Keratinocyte (primary cell): ENCODE measurements around the gene NEB. TPM values are rescaled to one million over a fixed set of nuclear protein-coding genes. Genes with fewer than 3 reads are reported as not detected.

Experiments used
- DNase-seq: peaks from one replicate; pipeline ENCODE4 v3.0.0-alpha.2; 2011; ENCODE audit warnings: low read depth, missing footprints, low spot score
- FAIRE-seq: peaks from 2 replicates; lab custom pipeline; 2011; peaks lifted over from hg19 to GRCh38; lab: Jason Lieb, UNC
- H2AFZ ChIP-seq: 2 replicates; pipeline ENCODE4 v1.6.0; 2012; ENCODE audit warnings: low read length, control low read depth, inconsistent platforms; ENCODE audit not compliant: control insufficient read depth
- H3K27ac ChIP-seq: 2 replicates; pipeline ENCODE4 v1.5.1; 2011; ENCODE audit warnings: low read length; ENCODE audit not compliant: control insufficient read depth, insufficient read depth
- H3K27me3 ChIP-seq: 3 replicates; pipeline ENCODE4 v1.6.0; 2011; ENCODE audit warnings: low read length; ENCODE audit not compliant: control insufficient read depth, insufficient read depth; ENCODE audit errors: extremely low read depth
- H3K36me3 ChIP-seq, 2 experiments: 2 replicates in 1 of 2; 3 replicates in 1 of 2; pipeline ENCODE4 v1.5.1; 2011; ENCODE audit warnings: low read length in 2 of 2, mild to moderate bottlenecking in 1 of 2; ENCODE audit not compliant: control insufficient read depth in 2 of 2, insufficient read depth in 2 of 2; ENCODE audit errors: extremely low read depth in 1 of 2
- H3K4me1 ChIP-seq: 3 replicates; pipeline ENCODE4 v1.5.1; 2011; ENCODE audit warnings: low read length; ENCODE audit not compliant: control insufficient read depth, insufficient read depth; ENCODE audit errors: extremely low read depth
- H3K4me2 ChIP-seq: 3 replicates; pipeline ENCODE4 v1.6.0; 2011; ENCODE audit warnings: low read depth, low read length; ENCODE audit not compliant: control insufficient read depth, insufficient read depth; ENCODE audit errors: extremely low read depth
- H3K4me3 ChIP-seq, 3 experiments: fragments of 200-600 bp in 1 of 3; sonication (generic) in 1 of 3; 2 replicates in 2 of 3; 3 replicates in 1 of 3; pipeline ENCODE4 v1.5.1; 2011 to 2016; ENCODE audit warnings: low read length in 3 of 3, mild to moderate bottlenecking in 3 of 3, control low read depth in 2 of 3, inconsistent platforms in 1 of 3, low read depth in 1 of 3, mixed read lengths in 1 of 3, mixed run types in 1 of 3, moderate library complexity in 1 of 3; ENCODE audit not compliant: control insufficient read depth in 2 of 3, insufficient read depth in 2 of 3; ENCODE audit errors: extremely low read depth in 1 of 3
- H3K79me2 ChIP-seq: 2 replicates; pipeline ENCODE4 v1.6.0; 2012; ENCODE audit warnings: low read length; ENCODE audit not compliant: control insufficient read depth, insufficient read depth
- H3K9ac ChIP-seq: 3 replicates; pipeline ENCODE4 v1.6.0; 2011; ENCODE audit warnings: low read length; ENCODE audit not compliant: control insufficient read depth, insufficient read depth; ENCODE audit errors: extremely low read depth
- H3K9me1 ChIP-seq: 3 replicates; pipeline ENCODE4 v1.6.0; 2011; ENCODE audit warnings: low read length; ENCODE audit not compliant: control insufficient read depth, insufficient read depth; ENCODE audit errors: extremely low read depth
- H3K9me3 ChIP-seq: 2 replicates; pipeline ENCODE4 v1.5.1; 2012; ENCODE audit warnings: low read depth, low read length; ENCODE audit not compliant: control insufficient read depth
- H4K20me1 ChIP-seq: 3 replicates; pipeline ENCODE4 v1.6.0; 2011; ENCODE audit warnings: low read length; ENCODE audit not compliant: control insufficient read depth, insufficient read depth; ENCODE audit errors: extremely low read depth
- EZH2 ChIP-seq: IDR thresholded peaks from one replicate; pipeline ENCODE4 v1.6.1; 2012; ENCODE audit warnings: inconsistent platforms, mild to moderate bottlenecking, low read length, moderate library complexity
- dilution Hi-C: fragments of 300-500 bp; cut with MboI; formaldehyde crosslinking; loops from one replicate; pipeline ENCODE4 v1.7.0; 2020; ENCODE audit warnings: low sequenced_read_pairs; ENCODE audit not compliant: extremely low pct_ligation_motif_present
- polyA plus RNA-seq, 5 experiments: library from polyadenylated mRNA; depleted of rRNA in 3 of 5; stranded (reverse) in 3 of 5; stranded (forward) in 1 of 5; unstranded in 1 of 5; fragments of >200 nt; gene quantifications; 1 replicate in 1 of 5; 2 replicates in 3 of 5; 3 replicates in 1 of 5; pipeline versions ENCODE4 v1.2.1 to v1.2.3, GENCODE V29; 2011 to 2012; ENCODE audit warnings: missing spikeins in 2 of 5, low read depth in 1 of 5, low replicate concordance in 1 of 5
- TF ChIP-seq, protein P1 (sequence below), 3 experiments: IDR thresholded peaks in 1 of 3; conservative IDR thresholded peaks in 1 of 3; optimal IDR thresholded peaks in 1 of 3; 2 replicates in 2 of 3; 3 replicates in 1 of 3; pipeline versions ENCODE3 to v1.5.1; 2011; ENCODE audit warnings: low read length in 3 of 3, mild to moderate bottlenecking in 3 of 3, moderate library complexity in 2 of 3, control low read depth in 1 of 3, inconsistent platforms in 1 of 3; ENCODE audit not compliant: insufficient read depth in 2 of 3; ENCODE audit errors: extremely low read depth in 1 of 3

NEB gene
- polyA plus RNA-seq, 1 donor (not counting 4 experiments of a cell fraction or from before 2014, with no cell fraction given) = 0.67 TPM

DNA sequence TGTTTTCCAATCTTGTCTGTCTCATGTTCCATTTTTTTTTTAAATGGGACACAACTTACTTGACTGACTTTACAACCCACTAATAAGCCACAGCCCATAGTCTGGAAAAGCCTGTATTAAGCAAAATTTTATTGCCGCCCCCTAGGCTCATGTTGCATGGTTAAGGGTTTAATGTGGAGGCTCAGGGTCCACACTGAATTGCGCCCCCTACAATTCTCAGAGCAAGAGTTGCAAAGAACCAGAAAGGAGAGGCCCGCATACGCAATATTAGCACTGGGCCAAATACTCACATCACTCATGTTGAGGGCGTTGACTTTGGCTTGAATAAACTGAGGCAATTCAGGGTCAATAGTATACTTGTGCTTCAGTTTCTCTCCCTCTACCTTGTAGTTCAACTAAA, 65.5 kb downstream of the NEB start:
- Histone ChIP-seq H3K27ac (no peak overlapping the region), H4K20me1 (no peaks in the 10 kb centered on the region), H3K9me1 (no peaks in the 10 kb centered on the region), H3K79me2 (no peaks in the 10 kb centered on the region), H3K36me3 (no peaks in the 10 kb centered on the region), H3K9me3 (no peaks in the 10 kb centered on the region), H3K9ac (no peak overlapping the region), H2AFZ (no peak overlapping the region), H3K4me2 (no peak overlapping the region), H3K4me3 (no peak overlapping the region), H3K27me3 (no peaks in the 10 kb centered on the region), H3K4me1 (no peaks in the 10 kb centered on the region)
- FAIRE-seq = no peak
- TF ChIP-seq EZH2 = no peak
- TF ChIP-seq, protein P1, sequence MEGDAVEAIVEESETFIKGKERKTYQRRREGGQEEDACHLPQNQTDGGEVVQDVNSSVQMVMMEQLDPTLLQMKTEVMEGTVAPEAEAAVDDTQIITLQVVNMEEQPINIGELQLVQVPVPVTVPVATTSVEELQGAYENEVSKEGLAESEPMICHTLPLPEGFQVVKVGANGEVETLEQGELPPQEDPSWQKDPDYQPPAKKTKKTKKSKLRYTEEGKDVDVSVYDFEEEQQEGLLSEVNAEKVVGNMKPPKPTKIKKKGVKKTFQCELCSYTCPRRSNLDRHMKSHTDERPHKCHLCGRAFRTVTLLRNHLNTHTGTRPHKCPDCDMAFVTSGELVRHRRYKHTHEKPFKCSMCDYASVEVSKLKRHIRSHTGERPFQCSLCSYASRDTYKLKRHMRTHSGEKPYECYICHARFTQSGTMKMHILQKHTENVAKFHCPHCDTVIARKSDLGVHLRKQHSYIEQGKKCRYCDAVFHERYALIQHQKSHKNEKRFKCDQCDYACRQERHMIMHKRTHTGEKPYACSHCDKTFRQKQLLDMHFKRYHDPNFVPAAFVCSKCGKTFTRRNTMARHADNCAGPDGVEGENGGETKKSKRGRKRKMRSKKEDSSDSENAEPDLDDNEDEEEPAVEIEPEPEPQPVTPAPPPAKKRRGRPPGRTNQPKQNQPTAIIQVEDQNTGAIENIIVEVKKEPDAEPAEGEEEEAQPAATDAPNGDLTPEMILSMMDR (optimal IDR thresholded peaks at IDR 0.05 in 1 of 3, IDR thresholded peaks at IDR 0.05 in 1 of 3, conservative IDR thresholded peaks at IDR 0.05 in 1 of 3; ENCODE audit: extremely low read depth in 1 of 3, insufficient read depth in 2 of 3, low read length in 3 of 3) = no peak
- dilution Hi-C loops = no loop called here
- DNase-seq = no peak

DNA sequence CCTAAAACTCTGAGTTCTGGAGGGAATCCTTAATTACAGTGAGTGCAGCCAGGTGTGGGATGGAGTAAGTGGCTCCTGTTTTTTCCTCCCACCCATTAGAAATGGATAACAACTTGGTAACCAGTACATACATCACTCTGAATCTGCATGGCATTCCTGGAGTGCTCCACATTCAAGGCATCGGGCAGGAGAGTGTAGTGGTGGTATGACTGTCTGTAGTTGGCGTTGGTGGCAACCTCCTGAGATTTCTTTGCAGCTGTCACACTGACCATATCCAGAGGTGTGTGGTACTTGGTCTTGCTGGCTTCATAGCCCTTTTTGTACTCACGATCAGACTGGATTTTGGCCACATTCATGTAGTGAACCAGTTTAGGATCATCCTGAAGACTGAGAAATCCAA, 68.3 kb downstream of the NEB start:
- dilution Hi-C loops = no loop called here
- H2AFZ ChIP-seq = no peak overlapping the region
- no peaks in the 10 kb centered on the region for H3K27me3 ChIP-seq
- no peak for DNase-seq
- H3K27ac ChIP-seq = no peak overlapping the region
- no peaks in the 10 kb centered on the region for H3K36me3 ChIP-seq
- no peak for FAIRE-seq
- H3K9me1 ChIP-seq = peaks cover 2% of the 10 kb centered on the region
- H3K4me3 ChIP-seq = no peak overlapping the region
- no peak overlapping the region for H3K9ac ChIP-seq
- no peaks in the 10 kb centered on the region for H3K79me2 ChIP-seq
- no peaks in the 10 kb centered on the region for H4K20me1 ChIP-seq
- no peaks in the 10 kb centered on the region for H3K9me3 ChIP-seq
- no peaks in the 10 kb centered on the region for H3K4me1 ChIP-seq
- TF ChIP-seq, protein P1 (optimal IDR thresholded peaks at IDR 0.05 in 1 of 3, IDR thresholded peaks at IDR 0.05 in 1 of 3, conservative IDR thresholded peaks at IDR 0.05 in 1 of 3; ENCODE audit: extremely low read depth in 1 of 3, insufficient read depth in 2 of 3, low read length in 3 of 3) = no peak
- no peak for TF ChIP-seq EZH2
- H3K4me2 ChIP-seq = no peak overlapping the region
